HG03571 (cell line): ENCODE results near the gene MBD3L4.
"Not testable (repeated sequence)": the region's sequence is repeated elsewhere in the genome, so short reads cannot be mapped to it uniquely, and the experiment has no call there.

ENCODE experiments used
- ATAC-seq: cut with Tn5 transposase; IDR thresholded peaks from one replicate; pipeline ENCODE4 v1.9.1; 2021; ENCODE audit not compliant: unreplicated experiment

MBD3L4 gene

GRCh38 chr19:7040079-7040478, at the start of gene MBD3L4:
Gene MBD3L4, minus strand, starts transcription at chr19:7040179. Its CDS starts 35 bp downstream, at chr19:7040144.
- not testable (repeated sequence) for ATAC-seq

- ATAC-seq = no peak
Measured at GRCh38 chr19:7088999-7089398, 49.0 kb upstream of the MBD3L4 start.

GRCh38 chr19:7083076-7083956, 43.3 kb upstream of the MBD3L4 start:
- ATAC-seq = no peak

- no peak for ATAC-seq
Measured at GRCh38 chr19:7078008-7078407, 38.0 kb upstream of the MBD3L4 start.

GRCh38 chr19:7076151-7076550, 36.2 kb upstream of the MBD3L4 start:
- no peak for ATAC-seq

- ATAC-seq = no peak
Measured at GRCh38 chr19:7074705-7075282, 34.8 kb upstream of the MBD3L4 start.

GRCh38 chr19:7072541-7072940, 32.6 kb upstream of the MBD3L4 start:
- ATAC-seq = no peak

GRCh38 chr19:7069904-7070226, 29.9 kb upstream of the MBD3L4 start:
- ATAC-seq = no peak

GRCh38 chr19:7069042-7069903, 29.3 kb upstream of the MBD3L4 start, which contains the start of gene ZNF557:
Gene ZNF557, plus strand, starts transcription at chr19:7069703. Its CDS starts 5,372 bp downstream, at chr19:7075075.
- ATAC-seq = peak; percentile 86

GRCh38 chr19:7068599-7068998, 28.6 kb upstream of the MBD3L4 start:
- no peak for ATAC-seq

- no peak for ATAC-seq
Measured at GRCh38 chr19:7067716-7068115, 27.7 kb upstream of the MBD3L4 start.

GRCh38 chr19:7067122-7067521, 27.1 kb upstream of the MBD3L4 start:
- ATAC-seq = not testable (repeated sequence)

- ATAC-seq = no peak
Measured at GRCh38 chr19:7063764-7064418, 23.9 kb upstream of the MBD3L4 start.

- ATAC-seq = no peak
Measured at GRCh38 chr19:7063339-7063738, 23.4 kb upstream of the MBD3L4 start.

GRCh38 chr19:7059977-7060376, 20.0 kb upstream of the MBD3L4 start:
- ATAC-seq = not testable (repeated sequence)

- ATAC-seq = not testable (repeated sequence)
Measured at GRCh38 chr19:7058576-7058975, 18.6 kb upstream of the MBD3L4 start, which contains the start of gene MBD3L3. Gene MBD3L3, minus strand, starts transcription at chr19:7058676. Its CDS starts 71 bp downstream, at chr19:7058605.

- not testable (repeated sequence) for ATAC-seq
Measured at GRCh38 chr19:7056371-7056770, 16.4 kb upstream of the MBD3L4 start.

GRCh38 chr19:7055679-7056078, 15.7 kb upstream of the MBD3L4 start:
- ATAC-seq = not testable (repeated sequence)

GRCh38 chr19:7054635-7055368, 14.8 kb upstream of the MBD3L4 start:
- not testable (repeated sequence) for ATAC-seq

- not testable (repeated sequence) for ATAC-seq
Measured at GRCh38 chr19:7052896-7053295, 12.9 kb upstream of the MBD3L4 start.
